ENCODE data around the gene NES.
A peak's percentile ranks its signal among the peaks of the same experiment; 100 is the strongest.

GRCh38 chr1:156659988-156660751 is 17.0 kb downstream of the NES start:
- TF ChIP-seq, protein P1, sequence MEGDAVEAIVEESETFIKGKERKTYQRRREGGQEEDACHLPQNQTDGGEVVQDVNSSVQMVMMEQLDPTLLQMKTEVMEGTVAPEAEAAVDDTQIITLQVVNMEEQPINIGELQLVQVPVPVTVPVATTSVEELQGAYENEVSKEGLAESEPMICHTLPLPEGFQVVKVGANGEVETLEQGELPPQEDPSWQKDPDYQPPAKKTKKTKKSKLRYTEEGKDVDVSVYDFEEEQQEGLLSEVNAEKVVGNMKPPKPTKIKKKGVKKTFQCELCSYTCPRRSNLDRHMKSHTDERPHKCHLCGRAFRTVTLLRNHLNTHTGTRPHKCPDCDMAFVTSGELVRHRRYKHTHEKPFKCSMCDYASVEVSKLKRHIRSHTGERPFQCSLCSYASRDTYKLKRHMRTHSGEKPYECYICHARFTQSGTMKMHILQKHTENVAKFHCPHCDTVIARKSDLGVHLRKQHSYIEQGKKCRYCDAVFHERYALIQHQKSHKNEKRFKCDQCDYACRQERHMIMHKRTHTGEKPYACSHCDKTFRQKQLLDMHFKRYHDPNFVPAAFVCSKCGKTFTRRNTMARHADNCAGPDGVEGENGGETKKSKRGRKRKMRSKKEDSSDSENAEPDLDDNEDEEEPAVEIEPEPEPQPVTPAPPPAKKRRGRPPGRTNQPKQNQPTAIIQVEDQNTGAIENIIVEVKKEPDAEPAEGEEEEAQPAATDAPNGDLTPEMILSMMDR (IDR thresholded peaks at IDR 0.05): peak; percentile 94 to 100 (median 98)
- peak in 1 of 2 donors; percentile 33 for TF ChIP-seq POLR2A (IDR thresholded peaks at IDR 0.05)

Measured in heart left ventricle (tissue), 13 donors.